HG03571 (cell line): ENCODE results near the gene ADGRG1.
"Not testable (repeated sequence)": the region's sequence is repeated elsewhere in the genome, so short reads cannot be mapped to it uniquely, and the experiment has no call there.

Experiments used
- ATAC-seq: cut with Tn5 transposase; IDR thresholded peaks from one replicate; pipeline ENCODE4 v1.9.1; 2021; ENCODE audit not compliant: unreplicated experiment

The ADGRG1 gene

DNA sequence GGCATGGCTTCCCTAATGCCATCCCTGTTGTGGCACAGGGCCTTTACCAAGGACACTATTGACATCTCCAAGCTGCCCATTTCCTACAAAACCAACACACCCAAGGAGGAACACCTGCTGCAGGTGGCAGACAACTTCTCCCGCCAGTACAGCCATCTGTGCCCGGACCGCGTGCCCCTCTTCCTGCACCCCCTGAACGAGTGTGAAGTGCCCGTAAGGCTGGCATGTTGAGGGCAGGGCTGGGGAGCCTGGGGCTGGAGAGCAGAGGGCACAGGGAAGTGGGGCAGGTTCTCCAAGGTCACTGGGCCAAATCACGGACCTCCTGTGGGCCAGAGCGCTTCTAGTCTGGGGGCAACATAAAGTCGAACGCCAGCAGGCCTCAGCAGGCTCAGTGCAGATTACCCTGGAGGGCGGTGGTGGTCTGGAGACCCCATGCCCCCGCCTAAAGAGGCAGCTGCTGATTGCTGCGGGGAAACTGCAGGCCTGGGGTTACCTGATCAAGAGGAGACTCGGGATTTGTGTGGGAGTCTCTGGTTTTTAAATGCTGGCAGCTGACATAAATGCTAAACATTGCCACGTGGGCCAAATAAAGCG is 70.5 kb downstream of the ADGRG1 start:
- no peak for ATAC-seq

DNA sequence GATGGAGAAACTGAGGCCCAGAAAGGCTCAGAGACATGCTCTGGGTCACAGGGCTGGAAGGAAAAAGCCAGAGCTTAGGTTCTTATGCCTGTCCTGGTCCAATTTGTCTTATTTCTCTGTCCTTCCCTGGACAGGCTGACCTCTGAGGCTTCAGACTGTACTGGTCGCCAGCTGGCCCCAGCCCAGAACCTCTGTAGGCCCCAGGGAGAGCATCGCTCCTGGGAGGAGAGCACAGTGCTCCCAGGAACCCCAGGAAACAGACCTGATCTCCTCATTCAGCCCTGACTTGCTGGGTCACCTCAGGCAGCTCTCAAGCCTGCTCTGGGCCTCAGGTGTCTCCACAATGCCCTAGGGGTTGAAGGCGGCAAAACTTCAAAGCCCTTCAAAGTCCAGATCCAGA is 71.1 kb downstream of the ADGRG1 start:
- no peak for ATAC-seq

DNA sequence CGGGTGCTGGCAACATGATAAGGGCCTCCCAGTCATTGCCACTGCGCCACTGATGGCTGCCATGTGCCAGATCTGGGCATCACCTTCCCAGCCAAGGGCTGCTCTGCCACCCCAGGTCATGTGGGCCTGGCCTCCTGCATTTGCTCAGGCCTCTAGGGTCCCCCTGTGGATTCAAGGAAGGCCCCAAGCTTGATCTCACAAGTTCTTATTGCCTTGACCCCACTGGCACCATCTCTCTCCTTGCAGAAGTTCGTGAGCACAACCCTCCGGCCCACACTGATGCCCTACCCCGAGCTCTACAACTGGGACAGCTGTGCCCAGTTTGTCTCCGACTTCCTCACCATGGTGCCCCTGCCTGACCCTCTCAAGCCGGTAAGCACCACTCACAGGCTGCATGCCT is 71.5 kb downstream of the ADGRG1 start:
- ATAC-seq: no peak

DNA sequence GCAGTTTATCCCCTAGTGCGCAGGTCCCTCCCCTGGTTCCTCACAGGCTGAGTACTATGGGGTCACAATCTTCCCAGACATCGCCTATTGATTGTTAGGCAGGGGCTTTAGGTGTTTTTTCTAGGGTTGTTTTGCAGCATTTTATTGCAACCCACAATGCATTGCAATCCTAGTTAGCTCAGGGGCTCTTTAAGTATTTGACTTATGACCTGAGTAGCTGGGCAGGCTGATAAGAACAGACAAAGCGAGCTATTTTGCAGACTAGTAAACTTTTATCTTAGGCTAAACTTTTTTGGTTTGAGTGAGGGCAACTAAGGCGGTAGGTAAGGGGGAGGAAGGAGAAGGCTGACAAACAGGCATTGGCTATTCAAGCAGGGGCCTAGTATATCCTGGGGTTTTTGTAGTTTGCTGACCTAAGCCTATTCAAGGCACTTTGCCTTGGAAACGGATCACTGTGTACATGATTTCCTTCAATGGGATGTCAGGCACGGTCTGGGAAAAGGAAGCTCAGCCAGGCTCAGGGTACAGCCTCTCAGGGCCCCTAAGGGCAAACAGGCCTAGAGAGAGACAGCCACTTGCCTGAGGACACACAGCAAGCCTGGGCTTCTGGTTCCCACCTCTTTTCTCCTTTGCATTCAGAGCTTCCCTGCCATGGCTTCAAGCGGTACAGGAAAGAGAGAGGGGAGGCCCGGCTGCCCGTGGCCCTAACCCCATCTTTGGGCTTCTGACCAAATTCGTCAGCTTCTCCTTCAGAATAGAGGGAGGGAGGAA is 72.5 kb downstream of the ADGRG1 start:
- no peak for ATAC-seq

DNA sequence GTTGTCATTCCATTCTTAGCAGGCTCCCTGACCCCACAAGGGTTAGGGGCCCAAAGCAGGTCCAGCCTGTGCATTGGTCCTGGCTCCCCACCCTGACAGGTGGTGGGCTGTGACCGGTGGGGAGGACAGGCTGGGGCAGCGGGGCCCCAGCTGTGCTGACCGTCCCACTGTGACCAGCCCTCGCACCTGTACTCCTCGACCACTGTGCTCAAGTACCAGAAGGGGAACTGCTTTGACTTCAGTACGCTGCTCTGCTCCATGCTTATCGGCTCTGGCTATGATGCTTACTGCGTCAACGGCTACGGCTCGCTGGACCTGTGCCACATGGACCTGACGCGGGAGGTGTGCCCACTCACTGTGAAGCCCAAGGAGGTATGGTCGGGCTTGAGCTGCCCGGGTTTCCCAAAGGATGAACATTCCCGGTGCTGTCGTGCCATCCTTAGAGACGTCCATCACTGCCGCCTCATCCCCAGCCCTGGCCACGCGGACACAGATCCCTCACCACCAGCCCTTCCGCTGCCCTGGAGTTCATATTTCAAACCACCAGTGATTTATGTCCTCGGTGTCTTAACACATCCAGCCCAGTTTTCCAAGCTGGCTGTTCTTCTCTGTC is 73.4 kb downstream of the ADGRG1 start:
- ATAC-seq: no peak

DNA sequence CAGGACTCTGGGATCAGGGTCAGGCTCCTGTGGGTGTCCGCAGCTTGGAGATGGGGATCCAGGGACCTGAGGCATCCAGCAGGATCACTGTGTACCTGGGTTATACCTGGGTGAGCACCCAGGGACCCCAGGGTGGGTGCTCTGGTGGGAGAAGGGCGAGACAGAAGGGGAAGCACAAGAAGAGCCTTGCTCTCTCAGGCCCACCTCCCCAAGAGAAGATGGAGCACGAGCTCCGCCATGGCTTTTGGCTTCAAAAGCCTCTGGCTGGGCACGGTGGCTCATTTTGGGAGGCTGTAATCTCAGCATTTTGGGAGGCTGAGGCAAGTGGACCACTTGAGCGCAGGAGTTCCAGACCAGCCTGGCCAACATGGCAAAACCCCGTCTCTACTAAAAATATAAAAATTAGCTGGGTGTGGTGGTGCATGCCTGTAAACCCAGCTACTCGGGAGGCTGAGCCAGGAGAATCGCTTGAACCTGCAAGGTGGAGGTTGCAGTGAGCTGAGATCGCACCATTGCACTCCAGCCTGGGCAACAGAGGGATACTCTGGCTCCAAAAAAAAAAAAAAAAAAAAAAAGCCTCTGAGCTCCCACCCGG is 75.1 kb downstream of the ADGRG1 start:
- ATAC-seq: no peak

DNA sequence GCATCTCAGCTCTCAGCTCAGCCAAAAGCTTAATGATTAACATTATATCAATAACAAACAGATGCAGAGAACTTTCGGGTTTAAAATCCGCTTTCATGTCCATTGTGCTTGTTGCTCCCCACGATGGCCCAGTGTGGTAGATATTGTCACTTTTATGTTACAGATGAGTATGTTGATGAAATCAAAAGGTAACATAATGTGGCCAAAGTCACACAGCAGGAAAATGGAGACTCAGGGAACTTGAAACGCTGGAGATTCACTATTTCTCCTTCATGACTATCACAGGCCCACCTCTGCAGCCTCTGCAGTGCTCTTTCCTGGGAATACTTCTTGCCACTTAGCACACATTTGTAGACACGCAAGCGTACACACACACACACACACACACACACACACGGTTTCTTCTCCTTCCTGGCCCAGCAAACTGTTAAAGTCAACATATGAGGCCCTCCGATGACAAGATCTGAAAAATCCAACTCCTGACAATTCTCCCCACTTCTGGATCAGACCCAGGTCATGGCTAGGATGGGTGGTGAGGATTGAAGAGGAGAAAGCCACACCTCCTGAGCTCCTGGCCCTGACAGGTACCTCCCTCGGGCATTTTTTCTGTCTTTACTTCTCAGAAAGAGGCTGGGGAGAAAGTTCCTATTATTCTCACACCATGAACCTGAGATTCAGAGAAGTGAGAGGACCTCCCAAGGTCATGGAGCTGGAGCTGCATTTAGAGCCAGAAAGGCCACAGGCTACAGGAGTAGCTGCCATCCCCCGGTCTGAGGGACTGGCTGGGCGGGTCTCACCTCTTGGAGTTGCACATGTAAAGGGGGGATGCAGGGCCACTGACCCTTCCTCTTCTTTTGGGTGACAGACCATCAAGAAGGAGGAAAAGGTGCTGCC is 75.8 kb downstream of the ADGRG1 start:
- no peak for ATAC-seq

DNA sequence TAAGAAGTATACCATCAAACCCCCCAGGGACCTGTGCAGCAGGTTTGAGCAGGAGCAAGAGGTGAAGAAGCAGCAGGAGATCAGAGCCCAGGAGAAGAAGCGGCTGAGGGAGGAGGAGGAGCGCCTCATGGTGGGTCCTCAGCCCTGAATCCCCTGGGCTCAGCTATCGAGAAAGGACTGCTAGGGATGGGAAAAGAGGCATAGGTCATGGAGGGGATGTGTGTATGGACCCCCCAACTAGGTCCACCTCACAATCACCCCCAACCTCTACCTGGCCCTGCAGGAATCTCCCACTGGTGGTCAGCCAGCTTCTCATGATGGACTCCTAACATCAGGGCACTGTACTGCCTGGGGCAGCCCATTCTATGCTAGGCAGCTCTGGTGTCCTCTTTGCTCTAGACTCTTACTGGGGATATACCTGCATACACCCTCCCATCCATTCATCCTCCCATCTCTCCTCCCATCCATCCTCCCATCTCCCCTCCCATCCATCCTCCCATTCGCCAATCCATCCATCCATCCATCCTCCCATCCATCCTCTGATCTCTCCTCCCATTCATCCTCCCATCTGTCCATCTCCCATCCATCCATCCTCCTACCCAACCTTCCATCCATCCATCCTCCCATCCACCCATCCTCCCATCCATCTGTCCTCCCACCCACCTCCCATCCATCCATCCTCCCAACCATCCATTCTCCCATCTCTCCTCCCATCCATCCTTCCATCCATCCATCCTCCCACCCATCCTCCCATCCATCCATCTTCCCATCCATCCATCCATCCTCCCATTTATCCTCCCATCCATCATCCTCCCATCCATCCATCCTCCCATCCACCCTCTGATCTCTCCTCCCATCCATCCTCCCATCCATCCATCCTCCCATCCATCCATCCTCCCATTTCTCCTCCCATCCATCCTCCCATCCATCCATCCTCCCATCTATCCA is 76.7 kb downstream of the ADGRG1 start:
- no peak for ATAC-seq

DNA sequence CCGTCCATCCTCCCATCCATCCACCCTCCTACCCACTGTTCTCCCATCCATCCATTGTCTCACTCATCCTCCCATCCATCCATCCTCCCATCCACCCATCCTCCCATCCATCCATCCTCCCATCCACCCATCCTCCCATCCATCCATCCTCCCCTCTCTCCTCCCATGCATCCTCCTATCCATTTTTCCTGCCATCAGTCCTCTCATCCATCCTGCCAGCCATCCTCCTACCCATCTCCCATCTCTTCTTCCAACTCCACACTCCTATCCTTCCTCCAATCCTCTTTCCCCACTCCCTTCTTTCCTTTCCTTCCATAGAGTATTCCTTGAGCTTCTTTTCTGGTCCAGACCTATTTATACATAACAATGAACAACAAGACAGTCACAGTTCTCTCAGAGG is 78.3 kb downstream of the ADGRG1 start:
- no peak for ATAC-seq

DNA sequence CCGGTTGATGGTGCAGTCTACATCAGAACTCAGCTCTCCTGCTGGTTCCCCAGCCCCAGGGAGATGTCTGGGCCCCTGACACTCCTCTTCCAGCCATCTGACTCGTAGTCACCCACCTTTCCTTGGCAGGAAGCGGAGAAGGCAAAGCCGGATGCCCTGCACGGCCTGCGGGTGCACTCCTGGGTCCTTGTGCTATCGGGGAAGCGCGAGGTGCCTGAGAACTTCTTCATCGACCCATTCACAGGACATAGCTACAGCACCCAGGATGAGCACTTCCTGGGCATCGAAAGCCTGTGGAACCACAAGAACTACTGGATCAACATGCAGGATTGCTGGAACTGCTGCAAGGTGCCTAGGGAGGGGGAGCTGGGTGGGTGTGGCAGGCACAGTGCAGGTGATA is 78.9 kb downstream of the ADGRG1 start:
- ATAC-seq: no peak

DNA sequence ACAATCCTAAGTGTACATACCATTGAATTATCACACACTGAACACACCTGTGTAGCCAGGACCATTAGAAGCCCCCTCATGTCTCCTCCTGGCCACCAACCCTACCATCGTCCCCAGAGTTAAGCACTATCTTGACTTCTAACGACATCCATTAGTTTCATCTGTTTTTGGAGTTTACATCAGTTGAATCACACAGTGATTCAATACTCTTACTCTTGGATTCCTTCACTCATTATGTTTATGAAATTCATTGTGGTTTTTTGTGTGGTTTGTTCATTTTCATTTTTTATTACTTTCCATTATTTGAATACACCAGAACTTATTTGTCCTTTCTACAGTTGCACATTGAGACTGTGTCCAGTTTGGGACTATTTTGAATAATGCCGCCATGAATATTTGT is 79.7 kb downstream of the ADGRG1 start:
- ATAC-seq: no peak

DNA sequence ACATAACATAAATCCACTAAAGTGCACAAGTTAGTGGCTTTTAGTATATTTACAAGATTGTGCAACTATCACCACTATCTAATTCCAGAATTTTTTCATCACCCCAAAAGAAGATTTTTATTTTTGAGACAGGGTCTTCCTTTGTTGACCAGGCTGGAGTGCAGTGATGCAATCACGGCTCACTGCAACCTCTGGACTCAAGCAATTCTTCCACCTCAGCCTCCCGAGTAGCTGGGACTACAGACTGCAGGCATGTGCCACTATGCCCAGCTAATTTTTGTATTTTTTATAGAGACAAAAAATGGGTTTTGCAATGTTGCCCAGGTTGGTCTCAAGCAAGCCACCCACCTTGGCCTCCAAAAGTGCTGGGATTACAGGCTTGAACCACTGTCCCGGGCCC is 81.2 kb downstream of the ADGRG1 start:
- no peak for ATAC-seq

DNA sequence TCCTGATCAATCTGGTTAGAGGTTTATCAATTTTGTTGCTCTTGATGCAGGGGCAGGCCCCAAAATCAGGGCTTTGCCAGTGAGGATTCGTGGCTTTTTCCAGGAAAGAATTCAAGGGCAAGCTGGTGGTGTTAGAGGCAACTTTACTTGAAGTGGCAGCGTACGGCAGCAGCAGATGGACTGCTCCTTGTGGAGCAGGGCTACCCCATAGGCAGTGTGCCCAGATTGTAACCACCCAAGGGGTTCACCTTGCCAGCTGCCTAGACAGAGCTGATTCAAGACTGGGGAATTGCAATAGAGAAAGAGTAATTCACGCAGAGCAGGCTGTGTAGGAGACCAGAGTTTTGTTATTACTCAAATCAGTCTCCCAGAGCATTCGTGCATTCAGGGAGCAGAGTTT is 82.9 kb downstream of the ADGRG1 start:
- no peak for ATAC-seq

DNA sequence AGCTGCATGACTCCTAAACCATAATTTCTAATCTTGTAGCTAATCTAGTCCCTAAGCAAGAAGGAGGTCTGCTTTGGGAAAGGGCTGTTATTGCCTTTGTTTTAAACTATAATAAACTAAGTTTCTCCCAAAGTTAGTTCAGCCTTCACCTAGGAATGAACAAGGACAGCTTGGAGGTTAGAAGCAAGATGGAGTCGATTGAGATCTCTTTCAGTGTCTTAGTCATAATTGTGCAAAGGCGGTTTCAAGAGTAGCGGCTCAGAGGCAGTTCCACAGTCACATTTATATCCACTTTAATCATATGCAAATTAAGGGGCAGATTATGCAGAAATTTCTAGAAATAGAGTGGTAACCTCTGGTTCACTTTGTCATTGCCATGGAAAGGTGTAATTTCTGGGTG is 83.6 kb downstream of the ADGRG1 start:
- no peak for ATAC-seq

DNA sequence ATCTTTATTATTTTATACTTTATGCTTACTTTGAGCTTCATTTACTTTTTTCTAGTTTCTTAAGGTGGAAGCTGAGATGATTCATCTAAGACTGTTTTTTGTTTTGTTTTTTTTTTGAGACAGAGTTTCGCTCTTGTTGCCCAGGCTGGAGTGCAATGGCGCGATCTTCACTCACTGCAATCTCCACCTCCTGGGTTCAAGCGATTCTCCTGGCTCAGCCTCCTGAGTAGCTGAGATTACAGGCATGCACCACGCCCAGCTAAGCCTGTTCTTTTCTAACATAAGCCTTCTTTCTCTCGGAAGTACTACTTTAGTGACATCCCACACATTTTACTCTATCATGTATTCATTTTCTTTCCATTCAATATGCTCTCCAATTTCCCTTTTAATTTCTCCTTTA is 84.1 kb downstream of the ADGRG1 start:
- not testable (repeated sequence) for ATAC-seq

DNA sequence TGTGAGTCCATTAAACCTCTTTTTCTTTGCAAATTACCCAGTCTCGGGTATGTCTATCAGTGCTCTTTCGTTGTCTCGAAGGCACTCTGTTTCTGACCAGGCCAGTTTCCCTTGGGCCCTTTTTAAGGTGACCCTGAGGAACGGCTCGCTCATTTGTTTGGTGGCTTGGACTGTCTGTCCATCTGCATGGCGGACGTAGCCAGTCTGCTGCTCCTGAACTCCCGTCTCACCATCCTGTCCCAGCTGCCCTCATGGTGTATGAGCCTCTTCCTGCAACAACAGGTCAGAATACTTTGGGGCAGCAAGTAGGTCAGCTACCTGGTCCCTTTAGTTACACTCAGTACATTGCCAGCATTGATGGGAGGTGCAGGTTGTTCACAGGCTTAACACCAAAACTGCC is 85.2 kb downstream of the ADGRG1 start:
- ATAC-seq: no peak

DNA sequence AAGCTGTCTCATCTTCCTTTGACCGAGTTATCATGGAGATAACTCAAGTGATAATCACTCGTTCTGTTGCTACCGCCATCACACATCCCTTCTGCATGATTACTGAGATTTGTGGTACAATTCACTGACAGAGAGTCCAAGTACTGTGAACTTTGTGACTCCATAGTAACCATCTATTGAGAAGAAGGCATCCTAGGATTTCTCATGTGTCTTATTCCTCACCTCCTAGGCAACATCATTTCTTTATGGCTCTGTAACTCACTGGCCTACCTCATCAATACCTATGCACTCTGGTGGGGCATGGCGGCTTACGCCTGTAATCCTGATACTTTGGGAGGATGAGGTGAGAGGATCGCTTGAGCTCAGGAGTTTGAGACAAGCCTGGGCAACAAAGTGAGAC is 85.6 kb downstream of the ADGRG1 start:
- ATAC-seq: no peak
